Measurements from ENCODE around the gene SNIP1. TPM values are rescaled to one million over a fixed set of nuclear protein-coding genes. Genes with fewer than 3 reads are reported as not detected.

Gene SNIP1
- total RNA-seq, 2 donors from 2014 or later = 13.0 to 17.0 TPM

DNA sequence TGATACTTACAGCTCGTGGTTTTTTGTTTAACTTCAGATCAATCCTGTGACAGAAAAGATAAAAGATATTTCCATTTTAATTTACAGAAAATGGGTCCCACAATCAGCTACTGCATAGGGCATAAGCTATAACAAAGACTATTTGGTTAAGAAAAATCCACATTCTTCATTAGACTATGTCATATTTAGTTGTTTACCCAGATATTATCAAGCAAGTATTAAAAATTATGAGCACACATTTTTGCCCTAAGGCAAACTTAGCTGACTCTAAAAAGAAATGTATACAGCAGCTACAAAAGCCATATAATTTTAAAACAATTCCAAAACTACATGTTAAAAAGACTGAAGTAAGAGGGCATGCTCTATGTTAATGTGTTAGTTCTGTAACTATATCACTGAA lies 58.2 kb downstream of the SNIP1 start:
- no peak for DNase-seq
- H3K4me1 ChIP-seq = no peaks in the 10 kb centered on the region
- H3K27ac ChIP-seq = no peak overlapping the region
- no peak for TF ChIP-seq CTCF (IDR thresholded peaks at IDR 0.05)
- H3K4me3 ChIP-seq = no peak overlapping the region
- no peak overlapping the region for H3K9ac ChIP-seq (ENCODE audit: low read depth in 2 of 2, low read length in 2 of 2)
- H3K9me3 ChIP-seq = no peaks in the 10 kb centered on the region
- H3K36me3 ChIP-seq = no peaks in the 10 kb centered on the region
- no peaks in the 10 kb centered on the region for H3K27me3 ChIP-seq
- intact Hi-C loops (cut with DNase I) = no loop called here

- H3K4me1 ChIP-seq = no peaks in the 10 kb centered on the region
- H3K27me3 ChIP-seq = no peaks in the 10 kb centered on the region
- intact Hi-C loops (cut with DNase I) = no loop called here
- no peak overlapping the region for H3K9ac ChIP-seq (ENCODE audit: low read depth in 2 of 2, low read length in 2 of 2)
- no peak for TF ChIP-seq CTCF (IDR thresholded peaks at IDR 0.05)
- DNase-seq = no peak
- no peak overlapping the region for H3K27ac ChIP-seq
- no peak overlapping the region for H3K4me3 ChIP-seq
- no peaks in the 10 kb centered on the region for H3K36me3 ChIP-seq
- H3K9me3 ChIP-seq = no peaks in the 10 kb centered on the region
Measured at GRCh38 chr1:37493336-37494098, 60.6 kb downstream of the SNIP1 start.

GRCh38 chr1:37487619-37487984 lies 66.5 kb downstream of the SNIP1 start:
- Histone ChIP-seq H3K9me3 (no peaks in the 10 kb centered on the region), H3K9ac (ENCODE audit: low read depth in 2 of 2, low read length in 2 of 2) (peak overlapping the region in 1 of 2 donors; percentile 6), H3K4me1 (peaks cover 20% of the 10 kb centered on the region), H3K4me3 (no peak overlapping the region), H3K27me3 (no peaks in the 10 kb centered on the region), H3K27ac (peak overlapping the region; percentile 82), H3K36me3 (peaks cover 10% of the 10 kb centered on the region)
- no peak for TF ChIP-seq CTCF (IDR thresholded peaks at IDR 0.05)
- intact Hi-C loops (cut with DNase I) = loop anchor here (2.0 kb wide), 1 partner anchor 33 kb away; no protein-coding TSS in a partner anchor
- DNase-seq = no peak

- Histone ChIP-seq H3K4me1 (peaks cover 20% of the 10 kb centered on the region), H3K9ac (ENCODE audit: low read depth in 2 of 2, low read length in 2 of 2) (peak overlapping the region; percentile 6 to 56), H3K27me3 (no peaks in the 10 kb centered on the region), H3K4me3 (no peak overlapping the region), H3K36me3 (peaks cover 17% of the 10 kb centered on the region), H3K27ac (peak overlapping the region; percentile 82), H3K9me3 (no peaks in the 10 kb centered on the region)
- peak; percentile 99 for TF ChIP-seq CTCF (IDR thresholded peaks at IDR 0.05)
- intact Hi-C loops (cut with DNase I) = loop anchor here (2.0 kb wide), 1 partner anchor 32 kb away; no protein-coding TSS in a partner anchor
- DNase-seq = peak; percentile 87
Measured at GRCh38 chr1:37486680-37487618, 67.1 kb downstream of the SNIP1 start.

- intact Hi-C loops (cut with DNase I) = loop anchor here (2.0 kb wide), 1 partner anchor 31 kb away; no protein-coding TSS in a partner anchor
- Histone ChIP-seq H3K4me3 (no peak overlapping the region), H3K4me1 (peaks cover 20% of the 10 kb centered on the region), H3K27ac (peak overlapping the region; percentile 82), H3K9me3 (no peaks in the 10 kb centered on the region), H3K9ac (ENCODE audit: low read depth in 2 of 2, low read length in 2 of 2) (peak overlapping the region in 1 of 2 donors; percentile 56), H3K36me3 (peaks cover 24% of the 10 kb centered on the region), H3K27me3 (no peaks in the 10 kb centered on the region)
- peak; percentile 24 for DNase-seq
- no peak for TF ChIP-seq CTCF (IDR thresholded peaks at IDR 0.05)
Measured at GRCh38 chr1:37485902-37486679, 68.0 kb downstream of the SNIP1 start.
